ENCODE measurements around the gene TBX1. TPM values are rescaled to one million over a fixed set of nuclear protein-coding genes. Genes with fewer than 3 reads are reported as not detected.

Gene TBX1
- total and polyA plus RNA-seq, 10 of the 15 experiments (the other 5 are each of a cell fraction or from before 2014, with no cell fraction given), result not detected

DNA sequence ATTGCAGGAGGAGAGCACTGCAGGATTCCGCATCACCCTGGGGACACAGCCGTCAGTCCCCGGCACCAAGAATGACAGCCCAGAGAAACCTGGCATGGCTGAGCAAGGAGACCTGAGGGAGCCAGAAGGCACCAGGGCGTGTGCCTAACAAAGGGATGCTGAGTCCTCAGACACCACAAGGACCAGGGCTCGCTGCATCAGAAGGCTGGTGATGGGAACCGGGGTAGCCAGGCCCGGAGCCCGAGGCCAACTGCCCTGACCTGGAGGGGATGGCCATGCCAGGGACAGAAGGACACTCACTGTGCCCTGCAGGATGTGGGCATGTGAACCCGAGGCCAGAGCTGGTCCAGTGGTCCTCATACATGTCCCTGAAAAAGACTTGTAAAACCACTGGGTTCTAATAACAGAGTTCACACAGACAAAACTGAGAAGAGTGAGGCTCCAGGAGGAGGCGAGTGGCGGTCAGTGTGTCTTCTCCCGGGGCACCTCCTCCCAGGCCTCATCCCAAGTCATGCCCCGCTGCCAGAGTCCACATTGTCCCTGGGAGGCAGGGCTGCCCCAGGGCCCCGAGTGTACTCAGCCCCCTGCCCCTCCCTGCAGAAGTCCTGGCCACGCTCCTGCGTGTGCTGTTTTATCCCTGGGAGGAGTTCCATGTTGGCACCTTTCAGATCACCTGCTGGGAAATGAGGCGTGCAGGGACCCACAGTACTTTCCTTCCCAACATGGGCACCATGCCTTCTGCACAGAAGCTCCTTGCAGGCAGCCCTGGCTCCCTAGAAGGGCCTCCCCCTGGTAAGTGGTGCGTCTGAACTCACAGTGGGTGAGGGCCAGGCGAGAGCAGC lies 42.5 kb downstream of the TBX1 start:
- RAD21 ChIA-PET (ENCODE audit: unreplicated experiment), result no interaction called here
- no peaks in the 10 kb centered on the region for H3K4me1 ChIP-seq (ENCODE audit: control insufficient read depth, insufficient read depth, low read length)
- H3K9ac ChIP-seq (ENCODE audit: control insufficient read depth, insufficient read depth, low read length), result no peak overlapping the region
- no peaks in the 10 kb centered on the region for H3K79me2 ChIP-seq (ENCODE audit: control insufficient read depth, insufficient read depth, low read length)
- TF ChIP-seq, protein P1, sequence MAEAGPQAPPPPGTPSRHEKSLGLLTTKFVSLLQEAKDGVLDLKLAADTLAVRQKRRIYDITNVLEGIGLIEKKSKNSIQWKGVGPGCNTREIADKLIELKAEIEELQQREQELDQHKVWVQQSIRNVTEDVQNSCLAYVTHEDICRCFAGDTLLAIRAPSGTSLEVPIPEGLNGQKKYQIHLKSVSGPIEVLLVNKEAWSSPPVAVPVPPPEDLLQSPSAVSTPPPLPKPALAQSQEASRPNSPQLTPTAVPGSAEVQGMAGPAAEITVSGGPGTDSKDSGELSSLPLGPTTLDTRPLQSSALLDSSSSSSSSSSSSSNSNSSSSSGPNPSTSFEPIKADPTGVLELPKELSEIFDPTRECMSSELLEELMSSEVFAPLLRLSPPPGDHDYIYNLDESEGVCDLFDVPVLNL (IDR thresholded peaks at IDR 0.05; ENCODE audit: low read depth, low read length), result no peak
- no peak for TF ChIP-seq ETV6 (conservative IDR thresholded peaks at IDR 0.05 in 1 of 2, IDR thresholded peaks at IDR 0.05 in 1 of 2; ENCODE audit: borderline replicate concordance in 1 of 2, low read depth in 1 of 2)
- TF ChIP-seq, protein P2, sequence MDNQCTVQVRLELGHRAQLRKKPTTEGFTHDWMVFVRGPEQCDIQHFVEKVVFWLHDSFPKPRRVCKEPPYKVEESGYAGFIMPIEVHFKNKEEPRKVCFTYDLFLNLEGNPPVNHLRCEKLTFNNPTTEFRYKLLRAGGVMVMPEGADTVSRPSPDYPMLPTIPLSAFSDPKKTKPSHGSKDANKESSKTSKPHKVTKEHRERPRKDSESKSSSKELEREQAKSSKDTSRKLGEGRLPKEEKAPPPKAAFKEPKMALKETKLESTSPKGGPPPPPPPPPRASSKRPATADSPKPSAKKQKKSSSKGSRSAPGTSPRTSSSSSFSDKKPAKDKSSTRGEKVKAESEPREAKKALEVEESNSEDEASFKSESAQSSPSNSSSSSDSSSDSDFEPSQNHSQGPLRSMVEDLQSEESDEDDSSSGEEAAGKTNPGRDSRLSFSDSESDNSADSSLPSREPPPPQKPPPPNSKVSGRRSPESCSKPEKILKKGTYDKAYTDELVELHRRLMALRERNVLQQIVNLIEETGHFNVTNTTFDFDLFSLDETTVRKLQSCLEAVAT (IDR thresholded peaks at IDR 0.05), result no peak
- TF ChIP-seq STAT1 (conservative IDR thresholded peaks at IDR 0.05), result no peak
- no peak for TF ChIP-seq IRF4 (IDR thresholded peaks at IDR 0.05; ENCODE audit: low read depth, low read length)
- TF ChIP-seq CBX3 (IDR thresholded peaks at IDR 0.05; ENCODE audit: borderline replicate concordance, low read depth), result no peak
- TF ChIP-seq ZBED1 (IDR thresholded peaks at IDR 0.05; ENCODE audit: borderline replicate concordance), result no peak
- no peak for TF ChIP-seq RB1 (IDR thresholded peaks at IDR 0.05; ENCODE audit: borderline replicate concordance)
- TF ChIP-seq, protein P3, sequence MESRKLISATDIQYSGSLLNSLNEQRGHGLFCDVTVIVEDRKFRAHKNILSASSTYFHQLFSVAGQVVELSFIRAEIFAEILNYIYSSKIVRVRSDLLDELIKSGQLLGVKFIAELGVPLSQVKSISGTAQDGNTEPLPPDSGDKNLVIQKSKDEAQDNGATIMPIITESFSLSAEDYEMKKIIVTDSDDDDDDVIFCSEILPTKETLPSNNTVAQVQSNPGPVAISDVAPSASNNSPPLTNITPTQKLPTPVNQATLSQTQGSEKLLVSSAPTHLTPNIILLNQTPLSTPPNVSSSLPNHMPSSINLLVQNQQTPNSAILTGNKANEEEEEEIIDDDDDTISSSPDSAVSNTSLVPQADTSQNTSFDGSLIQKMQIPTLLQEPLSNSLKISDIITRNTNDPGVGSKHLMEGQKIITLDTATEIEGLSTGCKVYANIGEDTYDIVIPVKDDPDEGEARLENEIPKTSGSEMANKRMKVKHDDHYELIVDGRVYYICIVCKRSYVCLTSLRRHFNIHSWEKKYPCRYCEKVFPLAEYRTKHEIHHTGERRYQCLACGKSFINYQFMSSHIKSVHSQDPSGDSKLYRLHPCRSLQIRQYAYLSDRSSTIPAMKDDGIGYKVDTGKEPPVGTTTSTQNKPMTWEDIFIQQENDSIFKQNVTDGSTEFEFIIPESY (IDR thresholded peaks at IDR 0.05), result no peak
- TF ChIP-seq, protein P4, sequence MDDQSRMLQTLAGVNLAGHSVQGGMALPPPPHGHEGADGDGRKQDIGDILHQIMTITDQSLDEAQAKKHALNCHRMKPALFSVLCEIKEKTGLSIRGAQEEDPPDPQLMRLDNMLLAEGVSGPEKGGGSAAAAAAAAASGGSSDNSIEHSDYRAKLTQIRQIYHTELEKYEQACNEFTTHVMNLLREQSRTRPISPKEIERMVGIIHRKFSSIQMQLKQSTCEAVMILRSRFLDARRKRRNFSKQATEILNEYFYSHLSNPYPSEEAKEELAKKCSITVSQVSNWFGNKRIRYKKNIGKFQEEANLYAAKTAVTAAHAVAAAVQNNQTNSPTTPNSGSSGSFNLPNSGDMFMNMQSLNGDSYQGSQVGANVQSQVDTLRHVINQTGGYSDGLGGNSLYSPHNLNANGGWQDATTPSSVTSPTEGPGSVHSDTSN (IDR thresholded peaks at IDR 0.05; ENCODE audit: insufficient replicate concordance, low read depth, low read length), result no peak
- no peak for TF ChIP-seq SP1 (IDR thresholded peaks at IDR 0.05; ENCODE audit: low read depth, low read length)
- no peak for TF ChIP-seq GATAD2B (conservative IDR thresholded peaks at IDR 0.05; ENCODE audit: low read depth)
- TF ChIP-seq SRF (IDR thresholded peaks at IDR 0.05; ENCODE audit: low read depth in 2 of 2, low read length in 2 of 2), result no peak
- no peak for TF ChIP-seq TAF1 (IDR thresholded peaks at IDR 0.05; ENCODE audit: borderline replicate concordance, low read depth, low read length)
- TF ChIP-seq WRNIP1 (IDR thresholded peaks at IDR 0.05; ENCODE audit: borderline replicate concordance, low read depth, low read length), result no peak
- TF ChIP-seq NR2F1 (conservative IDR thresholded peaks at IDR 0.05), result no peak
- no peak for TF ChIP-seq CHD4 (IDR thresholded peaks at IDR 0.05)
- no peak for TF ChIP-seq PAX8 (IDR thresholded peaks at IDR 0.05)
- no peak for TF ChIP-seq NFYB (IDR thresholded peaks at IDR 0.05; ENCODE audit: insufficient read depth, low read depth, low read length)
- H4K20me1 ChIP-seq (ENCODE audit: control insufficient read depth, insufficient read depth), result no peaks in the 10 kb centered on the region
- H3K36me3 ChIP-seq (ENCODE audit: control insufficient read depth in 2 of 2, insufficient read depth in 2 of 2, low read length in 1 of 2), result no peaks in the 10 kb centered on the region
- intact Hi-C loops (cut with micrococcal nuclease; ENCODE audit: unreplicated experiment), result no loop called here
- H3K9me3 ChIP-seq (replicated peaks; ENCODE audit: control insufficient read depth, insufficient read depth, low read length), result no peaks in the 10 kb centered on the region
- DNase-seq (ENCODE audit: low read depth, low spot score), result no peak
- H3K27me3 ChIP-seq (replicated peaks in 1 of 2; ENCODE audit: control insufficient read depth in 2 of 2, insufficient read depth in 2 of 2, low read length in 1 of 2), result no peaks in the 10 kb centered on the region
- FAIRE-seq, result no peak
- ATAC-seq, result no peak
- CTCF ChIA-PET, result no interaction called here
- POLR2A ChIA-PET, result no interaction called here
- 83% methylated on average over 19 of the region's 19 CpGs for WGBS (ENCODE audit: insufficient coverage, insufficient replicate concordance, low lambda C conversion rate, missing lambda C conversion rate)
- no peak overlapping the region for H3K4me3 ChIP-seq
- in situ Hi-C loops (cut with MboI), result no loop called here
- no TSS peak for BruUV-seq (replicated peaks)
- H2AFZ ChIP-seq (ENCODE audit: control insufficient read depth, low read depth, low read length), result no peak overlapping the region
- SMC1A ChIA-PET (ENCODE audit: uncharacterized antibody, unreplicated experiment), result no interaction called here
- H3K27ac ChIP-seq (ENCODE audit: control insufficient read depth, insufficient read depth), result no peak overlapping the region
- H3K4me2 ChIP-seq (ENCODE audit: control insufficient read depth, insufficient read depth), result no peak overlapping the region
